Mesendoderm (in vitro differentiated cells): ENCODE measurements around the gene BTBD8.
A peak's percentile ranks its signal among the peaks of the same experiment; 100 is the strongest.
"Not testable (repeated sequence)": the region's sequence is repeated elsewhere in the genome, so short reads cannot be mapped to it uniquely, and the experiment has no call there.

Source experiments
- DNase-seq: peaks from one replicate; pipeline ENCODE4 v3.0.0; 2013
- H2AK5ac ChIP-seq: 2 replicates; pipeline ENCODE4 v1.6.1; 2013; ENCODE audit warnings: low read length, inconsistent platforms
- H2BK120ac ChIP-seq: 2 replicates; pipeline ENCODE4 v1.6.1; 2013; ENCODE audit warnings: low read depth, mild to moderate bottlenecking, low read length, moderate library complexity, mixed read lengths
- H2BK15ac ChIP-seq: replicated peaks from 2 replicates; pipeline ENCODE4 v1.6.1; 2013; ENCODE audit warnings: low read depth, mild to moderate bottlenecking, moderate library complexity
- H2BK5ac ChIP-seq: 2 replicates; pipeline ENCODE4 v1.6.1; 2013; ENCODE audit warnings: low read length, inconsistent platforms
- H3K18ac ChIP-seq: 2 replicates; pipeline ENCODE4 v1.6.1; 2013; ENCODE audit warnings: mild to moderate bottlenecking, low read length, mixed read lengths
- H3K23ac ChIP-seq: one replicate; pipeline ENCODE4 v1.6.1; 2013; ENCODE audit warnings: low read length
- H3K27ac ChIP-seq: 2 replicates; pipeline ENCODE4 v1.5.1; 2013; ENCODE audit warnings: low read depth, mild to moderate bottlenecking, inconsistent platforms, low read length, moderate library complexity
- H3K27me3 ChIP-seq: 2 replicates; pipeline ENCODE4 v1.6.1; 2013; ENCODE audit warnings: low read length, control low read depth, mild to moderate bottlenecking, inconsistent platforms; ENCODE audit not compliant: insufficient read depth, poor library complexity
- H3K36me3 ChIP-seq: 2 replicates; pipeline ENCODE4 v1.6.1; 2013; ENCODE audit warnings: low read length, inconsistent platforms; ENCODE audit not compliant: control insufficient read depth, insufficient read depth
- H3K4ac ChIP-seq: one replicate; pipeline ENCODE4 v1.6.1; 2013; ENCODE audit warnings: low read depth, mild to moderate bottlenecking, low read length, moderate library complexity
- H3K4me1 ChIP-seq: 2 replicates; pipeline ENCODE4 v1.6.1; 2013; ENCODE audit warnings: low read depth, low read length, inconsistent platforms; ENCODE audit not compliant: control insufficient read depth
- H3K4me2 ChIP-seq: 2 replicates; pipeline ENCODE4 v1.6.1; 2013; ENCODE audit warnings: low read length
- H3K4me3 ChIP-seq: 2 replicates; pipeline ENCODE4 v1.5.1; 2013; ENCODE audit warnings: mild to moderate bottlenecking, low read length
- H3K56ac ChIP-seq: one replicate; pipeline ENCODE4 v1.6.1; 2013; ENCODE audit warnings: low read length
- H3K79me1 ChIP-seq: 2 replicates; pipeline ENCODE4 v1.6.1; 2013; ENCODE audit warnings: low read length, inconsistent platforms
- H3K79me2 ChIP-seq: 2 replicates; pipeline ENCODE4 v1.6.1; 2013; ENCODE audit warnings: mild to moderate bottlenecking, low read length; ENCODE audit not compliant: control insufficient read depth, insufficient read depth
- H3K9ac ChIP-seq: 2 replicates; pipeline ENCODE4 v1.6.1; 2013; ENCODE audit warnings: low read length, inconsistent platforms
- H4K5ac ChIP-seq: one replicate; pipeline ENCODE4 v1.6.1; 2013; ENCODE audit warnings: low read length
- H4K8ac ChIP-seq: one replicate; pipeline ENCODE4 v1.6.1; 2013; ENCODE audit warnings: low read depth, mild to moderate bottlenecking, control low read depth, low read length, moderate library complexity
- WGBS: extraction: QIAGEN DNeasy Blood & Tissue Kit; methylation state at CpG from one replicate; pipeline ENCODE4 v1.1.7; 2013; ENCODE audit warnings: low lambda C conversion rate, missing lambda C conversion rate; ENCODE audit not compliant: insufficient coverage; ENCODE audit errors: extremely low coverage; 5-methylcytosine and 5-hydroxymethylcytosine counted together

BTBD8 gene

GRCh38 chr1:92070892-92071291 is 9.3 kb upstream of the BTBD8 start:
- H3K79me1 ChIP-seq: no peaks in the 10 kb centered on the region
- no peaks in the 10 kb centered on the region for H3K36me3 ChIP-seq
- no peak overlapping the region for H3K4me2 ChIP-seq
- no peaks in the 10 kb centered on the region for H3K4me1 ChIP-seq
- H3K23ac ChIP-seq: no peak overlapping the region
- H2AK5ac ChIP-seq: no peak overlapping the region
- H2BK5ac ChIP-seq: no peak overlapping the region
- no peak overlapping the region for H3K4me3 ChIP-seq
- no peaks in the 10 kb centered on the region for H3K27me3 ChIP-seq
- H3K9ac ChIP-seq: no peak overlapping the region
- H3K4ac ChIP-seq: no peak overlapping the region
- H2BK120ac ChIP-seq: no peak overlapping the region
- DNase-seq: no peak
- no peak overlapping the region for H4K8ac ChIP-seq
- H3K18ac ChIP-seq: no peak overlapping the region
- no peak overlapping the region for H3K27ac ChIP-seq
- H4K5ac ChIP-seq: no peak overlapping the region
- H3K79me2 ChIP-seq: no peaks in the 10 kb centered on the region
- no peak overlapping the region for H2BK15ac ChIP-seq
- WGBS: no CpG with 5 or more reads among the region's 2 CpGs
- H3K56ac ChIP-seq: no peak overlapping the region

GRCh38 chr1:92074446-92074845 is 5.7 kb upstream of the BTBD8 start:
- not testable (repeated sequence) for H2BK120ac ChIP-seq, H3K9ac ChIP-seq, H2BK5ac ChIP-seq, H3K56ac ChIP-seq, H3K27me3 ChIP-seq, H4K5ac ChIP-seq, H3K79me1 ChIP-seq, H4K8ac ChIP-seq, H3K18ac ChIP-seq, H3K4me2 ChIP-seq, H3K27ac ChIP-seq, DNase-seq, H3K4me3 ChIP-seq, H3K36me3 ChIP-seq, H3K23ac ChIP-seq, H3K4me1 ChIP-seq, H2BK15ac ChIP-seq, H2AK5ac ChIP-seq, H3K4ac ChIP-seq, H3K79me2 ChIP-seq

- no peak within 1 kb of the TSS for H4K8ac ChIP-seq
- H3K36me3 ChIP-seq: no peaks in the 10 kb centered on the region
- no peak within 1 kb of the TSS for H3K4me2 ChIP-seq
- no peak within 1 kb of the TSS for H2BK5ac ChIP-seq
- WGBS: no CpG with 5 or more reads among the region's 3 CpGs
- no peak within 1 kb of the TSS for H2BK15ac ChIP-seq
- no peak within 1 kb of the TSS for H3K4ac ChIP-seq
- no peak within 1 kb of the TSS for H2AK5ac ChIP-seq
- H3K79me1 ChIP-seq: no peaks in the 10 kb centered on the region
- no peak within 1 kb of the TSS for H3K18ac ChIP-seq
- H3K9ac ChIP-seq: no peak within 1 kb of the TSS
- no peaks in the 10 kb centered on the region for H3K79me2 ChIP-seq
- no peak within 1 kb of the TSS for H3K56ac ChIP-seq
- no peaks in the 10 kb centered on the region for H3K27me3 ChIP-seq
- no peak for DNase-seq
- no peak within 1 kb of the TSS for H3K23ac ChIP-seq
- no peak within 1 kb of the TSS for H3K4me3 ChIP-seq
- H4K5ac ChIP-seq: no peak within 1 kb of the TSS
- no peaks in the 10 kb centered on the region for H3K4me1 ChIP-seq
- H2BK120ac ChIP-seq: no peak within 1 kb of the TSS
- no peak within 1 kb of the TSS for H3K27ac ChIP-seq
These were observed 4.8 kb upstream of the BTBD8 start, which contains the start of gene SETSIP for GRCh38 chr1:92075311-92075710. SETSIP (minus strand) TSS chr1:92075411; CDS start chr1:92075411, 0 bp downstream.

GRCh38 chr1:92076363-92076762 is 3.8 kb upstream of the BTBD8 start:
- Histone ChIP-seq H4K8ac (no peak overlapping the region), H2BK15ac (no peak overlapping the region), H3K4me3 (no peak overlapping the region), H3K27me3 (no peaks in the 10 kb centered on the region), H3K18ac (no peak overlapping the region), H2BK5ac (no peak overlapping the region), H3K23ac (no peak overlapping the region), H2BK120ac (no peak overlapping the region), H3K4ac (no peak overlapping the region), H3K4me2 (no peak overlapping the region), H3K56ac (no peak overlapping the region), H3K27ac (no peak overlapping the region), H3K79me2 (no peaks in the 10 kb centered on the region), H3K36me3 (no peaks in the 10 kb centered on the region), H3K79me1 (no peaks in the 10 kb centered on the region), H2AK5ac (no peak overlapping the region), H3K4me1 (no peaks in the 10 kb centered on the region), H3K9ac (no peak overlapping the region), H4K5ac (no peak overlapping the region)
- no peak for DNase-seq
- no CpG with 5 or more reads among the region's 5 CpGs for WGBS

- H2AK5ac ChIP-seq, H3K36me3 ChIP-seq, H3K4me1 ChIP-seq, H3K4me2 ChIP-seq, H3K56ac ChIP-seq, H3K9ac ChIP-seq, H2BK120ac ChIP-seq, H2BK5ac ChIP-seq, H3K27me3 ChIP-seq, H4K5ac ChIP-seq, H3K79me2 ChIP-seq, H3K23ac ChIP-seq, DNase-seq, H3K4ac ChIP-seq, H2BK15ac ChIP-seq, H3K18ac ChIP-seq, H3K27ac ChIP-seq, H4K8ac ChIP-seq, H3K79me1 ChIP-seq, H3K4me3 ChIP-seq: not testable (repeated sequence)
- no CpG with 5 or more reads among the region's 8 CpGs for WGBS
These were observed 2.1 kb upstream of the BTBD8 start for GRCh38 chr1:92078077-92078476.

- H2BK120ac ChIP-seq: no peak overlapping the region
- no peak overlapping the region for H2BK5ac ChIP-seq
- H2AK5ac ChIP-seq: no peak overlapping the region
- no peaks in the 10 kb centered on the region for H3K36me3 ChIP-seq
- no peak overlapping the region for H3K4me3 ChIP-seq
- H3K56ac ChIP-seq: peak overlapping the region; percentile 97
- peak overlapping the region; percentile 38 for H3K4me2 ChIP-seq
- H2BK15ac ChIP-seq: no peak overlapping the region
- DNase-seq: no peak
- peak overlapping the region; percentile 7 for H4K5ac ChIP-seq
- no peak overlapping the region for H3K18ac ChIP-seq
- no peak overlapping the region for H3K4ac ChIP-seq
- peak overlapping the region; percentile 86 for H3K9ac ChIP-seq
- no peak overlapping the region for H4K8ac ChIP-seq
- H3K27ac ChIP-seq: no peak overlapping the region
- WGBS: no CpG with 5 or more reads among the region's 7 CpGs
- H3K79me1 ChIP-seq: no peaks in the 10 kb centered on the region
- no peaks in the 10 kb centered on the region for H3K4me1 ChIP-seq
- H3K27me3 ChIP-seq: no peaks in the 10 kb centered on the region
- no peaks in the 10 kb centered on the region for H3K79me2 ChIP-seq
- no peak overlapping the region for H3K23ac ChIP-seq
These were observed 704 bp upstream of the BTBD8 start for GRCh38 chr1:92079441-92079840.
